Activated T-cell treated with anti-CD3 and anti-CD28 coated beads, Interleukin-2, amount 50 U/mL, for 1 hour (primary cell): ENCODE data around the gene ANTKMT.
A peak's percentile ranks its signal among the peaks of the same experiment; 100 is the strongest.

Experiments
- DNase-seq: peaks from one replicate; pipeline ENCODE4 v3.0.0-alpha.2; 2020

The ANTKMT gene

GRCh38 chr16:715477-716199, 5.3 kb upstream of the ANTKMT start:
- DNase-seq, result no peak

- no peak for DNase-seq
These were observed 4.8 kb upstream of the ANTKMT start for GRCh38 chr16:716200-716568.

GRCh38 chr16:716768-717325, 4.1 kb upstream of the ANTKMT start:
- no peak for DNase-seq

GRCh38 chr16:717450-718245, 3.3 kb upstream of the ANTKMT start:
- DNase-seq, result no peak

- DNase-seq, result no peak
These were observed 2.6 kb upstream of the ANTKMT start for GRCh38 chr16:718389-718788.

GRCh38 chr16:718922-719321, 2.0 kb upstream of the ANTKMT start:
- no peak for DNase-seq

- DNase-seq, result no peak
These were observed 1.0 kb upstream of the ANTKMT start for GRCh38 chr16:719815-720446.

- DNase-seq, result peak; percentile 42
These were observed 428 bp upstream of the ANTKMT start for GRCh38 chr16:720447-720989.

GRCh38 chr16:721765-722540, 1.0 kb downstream of the ANTKMT start:
- DNase-seq, result peak; percentile 42

- no peak for DNase-seq
These were observed 2.1 kb downstream of the ANTKMT start for GRCh38 chr16:722835-723633.

- no peak for DNase-seq
These were observed 2.7 kb downstream of the ANTKMT start for GRCh38 chr16:723695-724094.

- DNase-seq, result no peak
These were observed 3.5 kb downstream of the ANTKMT start for GRCh38 chr16:724188-725040.

- no peak for DNase-seq
These were observed 4.1 kb downstream of the ANTKMT start for GRCh38 chr16:725041-725376.

GRCh38 chr16:725463-726187, 4.7 kb downstream of the ANTKMT start:
- DNase-seq, result no peak

- no peak for DNase-seq
These were observed 5.2 kb downstream of the ANTKMT start for GRCh38 chr16:726188-726437.

- peak; percentile 72 for DNase-seq
These were observed 5.7 kb downstream of the ANTKMT start, which contains the start of the genes CCDC78 and HAGHL for GRCh38 chr16:726438-727290. TSS of gene CCDC78 (minus strand) at chr16:726443. CDS start at chr16:726367, 76 bp downstream. TSS of gene HAGHL (plus strand) at chr16:727106. CDS start at chr16:727510, 404 bp downstream.

GRCh38 chr16:727291-727977, 6.5 kb downstream of the ANTKMT start:
- DNase-seq, result peak; percentile 40

GRCh38 chr16:728131-728889, 7.4 kb downstream of the ANTKMT start:
- peak; percentile 74 for DNase-seq
